DND-41 (cell line): ENCODE measurements around the gene MAIP1.

Experiments used
- ATAC-seq: fragments of 200-7000 bp; cut with Tn5 transposase; 3 replicates; pipeline ENCODE4 v1.9.1; 2021; ENCODE audit warnings: low read depth; ENCODE audit not compliant: insufficient read depth
- DNase-seq: peaks from one replicate; pipeline ENCODE4 v3.0.0-alpha.2; 2020
- H2AFZ ChIP-seq: 2 replicates; pipeline ENCODE4 v1.6.0; 2012; ENCODE audit warnings: low read depth, low read length
- H3K27ac ChIP-seq: 2 replicates; pipeline ENCODE4 v1.5.1; 2012; ENCODE audit warnings: low read length, inconsistent platforms
- H3K27me3 ChIP-seq: fragments of 200-600 bp; sonication (generic); 2 replicates; pipeline ENCODE4 v1.6.0; 2012; ENCODE audit warnings: low read length, mild to moderate bottlenecking, inconsistent platforms; ENCODE audit not compliant: insufficient read depth, poor library complexity
- H3K36me3 ChIP-seq: 2 replicates; pipeline ENCODE4 v1.5.1; 2012; ENCODE audit warnings: low read length, inconsistent platforms; ENCODE audit not compliant: insufficient read depth
- H3K4me1 ChIP-seq: 2 replicates; pipeline ENCODE4 v1.5.1; 2012; ENCODE audit warnings: mild to moderate bottlenecking, low read length; ENCODE audit not compliant: insufficient read depth
- H3K4me2 ChIP-seq: 2 replicates; pipeline ENCODE4 v1.6.0; 2012; ENCODE audit warnings: mild to moderate bottlenecking, moderate library complexity, low read length, inconsistent platforms; ENCODE audit not compliant: insufficient read depth
- H3K4me3 ChIP-seq, 2 experiments: fragments of 200-600 bp in 1 of 2; shearing (Covaris generic) in 1 of 2; 2 replicates each; pipeline ENCODE4 v1.5.1; 2012 to 2016; ENCODE audit warnings: inconsistent platforms in 2 of 2, low read length in 2 of 2, mild to moderate bottlenecking in 2 of 2, low read depth in 1 of 2, moderate library complexity in 1 of 2
- H3K79me2 ChIP-seq: 2 replicates; pipeline ENCODE4 v1.6.0; 2012; ENCODE audit warnings: low read length, inconsistent platforms; ENCODE audit not compliant: insufficient read depth
- H3K9ac ChIP-seq: 2 replicates; pipeline ENCODE4 v1.6.0; 2012; ENCODE audit warnings: low read depth, mild to moderate bottlenecking, inconsistent platforms, low read length, moderate library complexity
- H3K9me3 ChIP-seq: 2 replicates; pipeline ENCODE4 v1.5.1; 2012; ENCODE audit warnings: low read length, moderate library complexity, mild to moderate bottlenecking, inconsistent platforms; ENCODE audit not compliant: insufficient read depth, severe bottlenecking
- H4K20me1 ChIP-seq: 2 replicates; pipeline ENCODE4 v1.6.0; 2012; ENCODE audit warnings: low read length; ENCODE audit not compliant: insufficient read depth
- EZH2 ChIP-seq: IDR thresholded peaks from 3 replicates; pipeline ENCODE4 v1.6.1; 2012; ENCODE audit warnings: borderline replicate concordance, low read depth, mild to moderate bottlenecking, moderate library complexity, low read length, inconsistent platforms; ENCODE audit not compliant: severe bottlenecking
- TF ChIP-seq, protein P1 (sequence below): IDR thresholded peaks from 2 replicates; pipeline ENCODE4 v1.5.1; 2012; ENCODE audit warnings: borderline replicate concordance, low read length, moderate library complexity, mild to moderate bottlenecking; ENCODE audit not compliant: poor library complexity, severe bottlenecking; ENCODE audit errors: extremely low read depth

Gene MAIP1

GRCh38 chr2:199933466-199933865 lies 21.9 kb upstream of the MAIP1 start:
- Histone ChIP-seq H3K4me2 (no peak overlapping the region), H3K27ac (no peak overlapping the region), H3K9ac (no peak overlapping the region), H4K20me1 (no peaks in the 10 kb centered on the region), H3K4me1 (no peaks in the 10 kb centered on the region), H3K36me3 (peaks cover 59% of the 10 kb centered on the region), H3K79me2 (0 out of 2 replicates have a peak, but pooled peaks cover 4% of the 10 kb centered on the region), H3K4me3 (no peak overlapping the region), H3K27me3 (no peaks in the 10 kb centered on the region), H3K9me3 (no peaks in the 10 kb centered on the region), H2AFZ (no peak overlapping the region)
- ATAC-seq = no peak
- no peak for DNase-seq
- TF ChIP-seq, protein P1, sequence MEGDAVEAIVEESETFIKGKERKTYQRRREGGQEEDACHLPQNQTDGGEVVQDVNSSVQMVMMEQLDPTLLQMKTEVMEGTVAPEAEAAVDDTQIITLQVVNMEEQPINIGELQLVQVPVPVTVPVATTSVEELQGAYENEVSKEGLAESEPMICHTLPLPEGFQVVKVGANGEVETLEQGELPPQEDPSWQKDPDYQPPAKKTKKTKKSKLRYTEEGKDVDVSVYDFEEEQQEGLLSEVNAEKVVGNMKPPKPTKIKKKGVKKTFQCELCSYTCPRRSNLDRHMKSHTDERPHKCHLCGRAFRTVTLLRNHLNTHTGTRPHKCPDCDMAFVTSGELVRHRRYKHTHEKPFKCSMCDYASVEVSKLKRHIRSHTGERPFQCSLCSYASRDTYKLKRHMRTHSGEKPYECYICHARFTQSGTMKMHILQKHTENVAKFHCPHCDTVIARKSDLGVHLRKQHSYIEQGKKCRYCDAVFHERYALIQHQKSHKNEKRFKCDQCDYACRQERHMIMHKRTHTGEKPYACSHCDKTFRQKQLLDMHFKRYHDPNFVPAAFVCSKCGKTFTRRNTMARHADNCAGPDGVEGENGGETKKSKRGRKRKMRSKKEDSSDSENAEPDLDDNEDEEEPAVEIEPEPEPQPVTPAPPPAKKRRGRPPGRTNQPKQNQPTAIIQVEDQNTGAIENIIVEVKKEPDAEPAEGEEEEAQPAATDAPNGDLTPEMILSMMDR = no peak

DNA sequence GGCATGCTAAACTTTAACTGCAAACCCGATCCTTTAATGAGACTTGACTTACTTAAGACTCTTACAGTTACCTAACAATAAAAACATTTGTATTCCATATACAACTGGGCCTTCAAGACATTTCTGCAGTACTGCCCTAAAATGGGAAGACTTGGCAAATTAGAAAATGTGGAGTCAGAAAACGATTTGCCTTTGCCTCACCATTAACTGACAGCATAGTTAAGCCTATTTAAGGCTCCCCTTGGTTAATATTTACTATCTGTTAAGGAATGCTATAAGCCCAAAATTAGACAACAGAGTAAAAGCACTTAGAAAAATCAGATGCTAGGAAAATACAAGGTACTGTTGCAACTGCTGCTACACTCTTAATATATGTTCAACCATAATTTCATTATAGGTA lies 18.8 kb upstream of the MAIP1 start:
- no peak overlapping the region for H3K4me3 ChIP-seq
- no peaks in the 10 kb centered on the region for H3K4me1 ChIP-seq
- no peak for DNase-seq
- TF ChIP-seq, protein P1 = no peak
- no peak for TF ChIP-seq EZH2
- no peak overlapping the region for H3K9ac ChIP-seq
- no peaks in the 10 kb centered on the region for H3K27me3 ChIP-seq
- no peak overlapping the region for H3K27ac ChIP-seq
- H3K36me3 ChIP-seq = peaks cover 46% of the 10 kb centered on the region
- ATAC-seq = no peak
- H3K79me2 ChIP-seq = no peaks in the 10 kb centered on the region; the same call in 1 of the 2 replicates
- H4K20me1 ChIP-seq = no peaks in the 10 kb centered on the region
- H2AFZ ChIP-seq = no peak overlapping the region
- H3K4me2 ChIP-seq = no peak overlapping the region
- no peaks in the 10 kb centered on the region for H3K9me3 ChIP-seq

DNA sequence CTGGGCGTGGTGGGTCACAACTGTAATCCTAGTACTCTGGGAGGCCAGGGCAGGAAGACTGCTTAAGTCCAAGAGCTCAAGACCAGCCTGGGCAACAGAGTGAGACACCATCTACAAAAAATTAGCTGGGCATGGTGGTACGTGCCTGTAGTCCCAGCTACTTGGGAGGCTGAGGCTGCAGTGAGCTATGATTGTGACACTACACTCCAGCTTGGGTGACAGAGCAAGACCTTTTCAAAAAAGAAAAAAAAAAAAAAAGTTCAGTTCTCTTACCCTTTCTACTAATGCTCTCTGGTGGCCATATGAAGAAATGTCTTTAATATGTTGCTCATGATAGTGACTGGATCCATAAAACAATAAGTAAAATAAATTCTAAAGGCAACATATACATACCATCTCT lies 15.0 kb upstream of the MAIP1 start:
- no peaks in the 10 kb centered on the region for H4K20me1 ChIP-seq
- H3K4me1 ChIP-seq = no peaks in the 10 kb centered on the region
- H3K4me3 ChIP-seq = no peak overlapping the region
- no peak for DNase-seq
- H3K27ac ChIP-seq = no peak overlapping the region
- TF ChIP-seq EZH2 = no peak
- TF ChIP-seq, protein P1 = peak; percentile 48
- H3K27me3 ChIP-seq = no peaks in the 10 kb centered on the region
- H3K9ac ChIP-seq = no peak overlapping the region
- peaks cover 48% of the 10 kb centered on the region for H3K36me3 ChIP-seq
- no peak overlapping the region for H3K4me2 ChIP-seq
- no peaks in the 10 kb centered on the region for H3K9me3 ChIP-seq
- H2AFZ ChIP-seq = no peak overlapping the region
- H3K79me2 ChIP-seq = peaks cover 9% of the 10 kb centered on the region
- peak; percentile 78 for ATAC-seq

DNA sequence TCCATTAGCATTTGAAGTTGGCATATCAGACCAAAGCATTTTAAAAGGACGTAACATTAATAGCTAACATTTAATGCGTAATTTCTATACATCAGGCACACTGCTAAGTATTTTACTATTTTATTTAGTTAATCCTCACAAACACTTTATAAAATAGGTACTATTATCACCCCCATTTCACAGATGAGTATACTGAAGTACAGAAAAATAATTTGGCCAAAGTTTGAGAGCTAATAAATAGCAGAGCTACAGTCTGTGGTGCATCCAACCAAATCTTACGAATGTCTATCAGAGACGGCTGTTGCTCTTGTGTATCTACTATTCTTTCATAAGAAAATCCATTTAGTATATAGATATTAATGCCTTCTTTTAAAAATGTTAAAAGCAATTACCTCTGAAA lies 12.0 kb upstream of the MAIP1 start:
- ATAC-seq (no peak), DNase-seq (no peak)
- Histone ChIP-seq H3K4me2 (no peak overlapping the region), H3K27ac (no peak overlapping the region), H3K9ac (no peak overlapping the region), H2AFZ (no peak overlapping the region), H3K36me3 (peaks cover 62% of the 10 kb centered on the region), H3K27me3 (no peaks in the 10 kb centered on the region), H4K20me1 (no peaks in the 10 kb centered on the region), H3K4me1 (no peaks in the 10 kb centered on the region), H3K9me3 (no peaks in the 10 kb centered on the region), H3K4me3 (no peak overlapping the region), H3K79me2 (peaks cover 9% of the 10 kb centered on the region)
- TF ChIP-seq, protein P1 = no peak
- no peak for TF ChIP-seq EZH2
